GM12801 (cell line): ENCODE measurements around the gene EP300.

Experiments used
- CTCF ChIP-seq: IDR thresholded peaks from one replicate; pipeline ENCODE4 v1.5.1; 2011; ENCODE audit warnings: control low read depth; ENCODE audit not compliant: insufficient read length; ENCODE audit errors: extremely low read depth

The EP300 gene

DNA sequence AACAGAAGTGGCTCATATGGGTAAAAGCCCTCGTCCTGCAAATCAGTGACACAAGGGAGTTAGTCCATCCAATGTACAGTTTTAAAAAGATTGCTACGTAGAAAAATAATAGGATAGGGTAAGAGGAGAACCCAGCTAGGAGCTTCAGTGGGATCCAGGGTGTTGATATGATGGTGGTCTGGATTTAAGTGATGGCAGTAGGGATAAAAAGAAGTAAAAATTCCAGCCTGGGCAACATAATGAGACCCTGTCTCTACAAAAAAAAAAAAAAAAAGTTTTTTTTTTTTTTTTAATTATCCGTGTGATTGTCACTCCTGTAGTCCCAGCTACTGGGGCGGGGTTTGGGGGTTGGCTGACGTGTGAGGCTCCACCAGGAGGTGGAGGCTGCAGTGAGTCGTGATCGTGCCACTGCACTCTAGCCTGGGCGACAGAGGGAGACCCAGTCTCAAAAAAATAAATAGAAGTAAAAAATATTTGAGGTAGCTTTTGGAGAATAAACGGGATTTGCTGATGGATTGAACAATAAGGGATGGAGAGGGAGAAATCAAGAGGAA is 105.7 kb downstream of the EP300 start:
- TF ChIP-seq CTCF, result no peak

DNA sequence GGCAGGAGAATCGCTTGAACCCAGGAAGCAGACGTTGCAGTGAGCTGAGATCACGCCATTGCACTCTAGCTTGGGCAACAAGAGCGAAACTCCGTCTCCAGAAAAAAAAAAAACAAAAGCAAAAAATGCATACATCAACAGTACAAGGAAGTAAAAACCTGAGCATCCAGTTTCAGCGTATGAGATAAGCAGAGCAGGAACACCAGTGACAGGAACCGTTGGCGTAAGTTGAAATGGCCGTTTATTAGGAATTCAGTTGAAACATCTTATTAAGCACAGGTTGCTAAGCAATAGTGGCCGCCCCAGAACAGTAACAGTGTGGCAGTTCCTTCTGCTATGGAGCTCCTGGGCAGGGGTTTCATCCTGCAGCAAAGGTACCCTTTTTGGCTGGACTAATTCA is 108.7 kb downstream of the EP300 start:
- TF ChIP-seq CTCF, result no peak

DNA sequence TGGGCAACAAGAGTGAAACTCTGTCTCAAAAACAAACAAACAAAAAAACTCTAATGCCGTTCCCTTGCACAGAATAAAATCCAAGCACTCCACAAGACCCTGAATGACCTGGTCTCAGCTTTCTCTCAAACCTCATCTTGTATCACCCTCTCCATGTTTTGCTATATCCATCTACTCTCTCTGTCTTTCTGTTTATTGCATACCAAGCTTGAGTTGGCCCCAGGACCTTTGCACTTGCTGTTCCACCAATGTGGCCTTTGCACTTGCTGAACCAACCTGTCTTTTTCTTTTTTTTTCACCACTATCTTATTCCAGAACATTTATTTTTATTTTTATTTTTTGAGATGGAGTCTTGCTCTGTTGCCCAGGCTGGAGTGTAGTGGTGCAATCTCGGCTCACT is 110.7 kb downstream of the EP300 start:
- TF ChIP-seq CTCF, result no peak

- no peak for TF ChIP-seq CTCF
These were observed 111.7 kb downstream of the EP300 start for GRCh38 chr22:41204066-41204465.

GRCh38 chr22:41204992-41205900 is 112.9 kb downstream of the EP300 start, which contains the start of gene L3MBTL2:
Gene L3MBTL2, plus strand, starts transcription at chr22:41205312. Its CDS starts 51 bp downstream, at chr22:41205363.
- TF ChIP-seq CTCF, result no peak

- no peak for TF ChIP-seq CTCF
These were observed 114.3 kb downstream of the EP300 start for GRCh38 chr22:41206719-41207118.

GRCh38 chr22:41215409-41215808 is 123.0 kb downstream of the EP300 start:
- no peak for TF ChIP-seq CTCF
